Endothelial cell (in vitro differentiated cells): ENCODE results near the gene FBF1. TPM values are rescaled to one million over a fixed set of nuclear protein-coding genes. Genes with fewer than 3 reads are reported as not detected.
A peak's percentile ranks its signal among the peaks of the same experiment; 100 is the strongest.

Experiments used
- DNase-seq: peaks from one replicate; pipeline ENCODE4 v3.0.0; 2021; ENCODE audit warnings: low spot score
- H3K27ac Mint-ChIP-seq: one replicate; pipeline ENCODE4 v1.8.0; 2021; ENCODE audit warnings: mixed read lengths, inconsistent platforms; ENCODE audit not compliant: unreplicated experiment
- H3K27me3 Mint-ChIP-seq: one replicate; pipeline ENCODE4 v1.8.0; 2021; ENCODE audit warnings: mild to moderate bottlenecking, moderate library complexity, mixed read lengths, inconsistent platforms; ENCODE audit not compliant: unreplicated experiment
- H3K36me3 Mint-ChIP-seq: one replicate; pipeline ENCODE4 v1.8.0; 2021; ENCODE audit warnings: mild to moderate bottlenecking, low read depth, mixed read lengths, inconsistent platforms; ENCODE audit not compliant: unreplicated experiment
- H3K4me1 Mint-ChIP-seq: one replicate; pipeline ENCODE4 v1.8.0; 2021; ENCODE audit warnings: mild to moderate bottlenecking, mixed read lengths, inconsistent platforms; ENCODE audit not compliant: unreplicated experiment
- H3K4me3 Mint-ChIP-seq: one replicate; pipeline ENCODE4 v1.8.0; 2021; ENCODE audit warnings: mild to moderate bottlenecking, mixed read lengths, inconsistent platforms; ENCODE audit not compliant: unreplicated experiment
- H3K9me3 Mint-ChIP-seq: one replicate; pipeline ENCODE4 v1.8.0; 2021; ENCODE audit warnings: mixed read lengths, inconsistent platforms; ENCODE audit not compliant: unreplicated experiment
- total RNA-seq: library from RNA; stranded (reverse); fragmentation: NEBNext Ultra II Directional; extraction: Animal tissue kit (Norgen Biotek cat#: 25700); gene quantifications from one replicate; pipeline ENCODE4 v1.2.1, GENCODE V29; 2021; ENCODE audit not compliant: unreplicated experiment
- TF ChIP-seq, protein P1 (sequence below): fragments of 200-600 bp; sonication (generic); IDR thresholded peaks from one replicate; pipeline ENCODE4 v1.5.0; 2021; ENCODE audit warnings: antibody characterized with exemption; ENCODE audit not compliant: unreplicated experiment

FBF1 gene
- total RNA-seq, 1 donor from 2014 or later: 7.8 TPM

DNA sequence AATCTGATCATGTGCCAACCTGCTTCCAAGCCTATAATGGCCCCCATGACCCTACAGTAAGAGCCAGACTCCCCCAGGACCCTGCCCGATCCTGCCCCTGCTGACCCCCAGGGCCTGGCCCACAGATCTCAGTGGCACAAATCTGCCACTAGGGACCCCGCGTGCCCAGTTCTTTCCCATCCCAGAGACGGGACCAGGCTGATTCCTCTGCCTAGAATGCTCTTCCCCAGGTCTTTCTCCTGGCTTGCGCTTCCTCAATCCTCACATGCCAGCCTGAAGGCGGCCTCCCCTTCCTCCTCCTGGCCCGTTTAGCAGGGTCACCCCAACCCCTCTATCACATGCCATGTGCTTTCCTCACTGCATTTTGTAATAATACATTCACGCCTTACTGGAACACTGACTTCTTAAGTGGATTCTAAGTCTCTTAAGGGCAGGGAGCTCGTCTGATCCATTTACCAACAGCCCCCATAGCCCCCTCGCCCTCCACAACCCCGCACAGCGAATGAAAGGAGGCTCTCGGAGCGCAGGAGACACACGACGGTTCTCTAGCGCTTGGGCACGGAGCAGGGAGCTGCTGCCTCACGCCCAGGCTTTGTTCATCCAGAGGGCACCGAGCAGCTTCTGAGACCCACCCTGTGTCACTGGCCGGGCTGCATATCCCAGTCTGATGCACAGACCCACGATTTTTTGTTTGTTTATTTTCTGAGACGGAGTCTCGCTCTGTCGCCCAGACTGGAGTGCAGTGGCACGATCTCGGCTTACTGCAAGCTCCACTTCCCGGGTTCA, 45.3 kb downstream of the FBF1 start:
- peaks cover 17% of the 10 kb centered on the region for H3K27me3 Mint-ChIP-seq
- peak; percentile 42 for DNase-seq
- TF ChIP-seq, protein P1, sequence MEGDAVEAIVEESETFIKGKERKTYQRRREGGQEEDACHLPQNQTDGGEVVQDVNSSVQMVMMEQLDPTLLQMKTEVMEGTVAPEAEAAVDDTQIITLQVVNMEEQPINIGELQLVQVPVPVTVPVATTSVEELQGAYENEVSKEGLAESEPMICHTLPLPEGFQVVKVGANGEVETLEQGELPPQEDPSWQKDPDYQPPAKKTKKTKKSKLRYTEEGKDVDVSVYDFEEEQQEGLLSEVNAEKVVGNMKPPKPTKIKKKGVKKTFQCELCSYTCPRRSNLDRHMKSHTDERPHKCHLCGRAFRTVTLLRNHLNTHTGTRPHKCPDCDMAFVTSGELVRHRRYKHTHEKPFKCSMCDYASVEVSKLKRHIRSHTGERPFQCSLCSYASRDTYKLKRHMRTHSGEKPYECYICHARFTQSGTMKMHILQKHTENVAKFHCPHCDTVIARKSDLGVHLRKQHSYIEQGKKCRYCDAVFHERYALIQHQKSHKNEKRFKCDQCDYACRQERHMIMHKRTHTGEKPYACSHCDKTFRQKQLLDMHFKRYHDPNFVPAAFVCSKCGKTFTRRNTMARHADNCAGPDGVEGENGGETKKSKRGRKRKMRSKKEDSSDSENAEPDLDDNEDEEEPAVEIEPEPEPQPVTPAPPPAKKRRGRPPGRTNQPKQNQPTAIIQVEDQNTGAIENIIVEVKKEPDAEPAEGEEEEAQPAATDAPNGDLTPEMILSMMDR: peak; percentile 52
- no peaks in the 10 kb centered on the region for H3K9me3 Mint-ChIP-seq
- peaks cover 22% of the 10 kb centered on the region for H3K4me1 Mint-ChIP-seq
- peaks cover 12% of the 10 kb centered on the region for H3K36me3 Mint-ChIP-seq
- peak overlapping the region; percentile 50 for H3K27ac Mint-ChIP-seq
- H3K4me3 Mint-ChIP-seq: peak overlapping the region; percentile 88

DNA sequence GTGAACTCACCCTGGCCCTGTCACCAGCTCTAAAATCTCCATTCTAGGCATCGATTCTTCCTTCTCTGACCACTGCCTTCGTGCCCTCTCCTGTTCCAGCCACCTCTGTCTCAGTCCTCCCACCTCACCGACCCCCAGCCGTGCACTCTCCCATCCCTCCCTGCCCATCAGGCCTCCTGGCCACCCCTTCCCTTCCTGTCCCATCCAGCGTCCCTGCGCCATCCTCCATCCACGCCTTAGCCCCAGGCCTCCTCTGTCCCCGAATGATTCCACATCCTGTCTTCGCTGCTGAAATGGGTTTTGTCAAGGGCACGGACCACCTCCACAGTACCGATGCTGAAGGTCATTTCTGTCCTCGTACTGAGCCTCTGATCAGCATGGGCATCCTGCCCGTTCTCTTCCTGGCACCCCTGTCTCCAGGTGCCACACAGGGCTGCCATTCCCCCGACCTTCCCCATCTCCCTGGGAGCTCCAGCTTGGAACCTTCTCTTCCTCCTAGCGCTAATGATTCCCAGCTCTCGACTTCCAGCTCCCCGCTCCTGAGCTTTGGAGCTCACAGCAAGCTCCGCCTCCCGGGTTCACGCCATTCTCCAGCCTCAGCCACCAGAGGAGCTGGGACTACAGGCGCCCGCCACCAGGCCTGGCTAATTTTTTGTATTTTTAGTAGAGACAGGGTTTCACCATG, 46.7 kb downstream of the FBF1 start:
- peaks cover 15% of the 10 kb centered on the region for H3K36me3 Mint-ChIP-seq
- H3K9me3 Mint-ChIP-seq: no peaks in the 10 kb centered on the region
- peak overlapping the region; percentile 66 for H3K4me3 Mint-ChIP-seq
- TF ChIP-seq, protein P1: no peak
- peaks cover 22% of the 10 kb centered on the region for H3K4me1 Mint-ChIP-seq
- no peak for DNase-seq
- peak overlapping the region; percentile 74 for H3K27ac Mint-ChIP-seq
- H3K27me3 Mint-ChIP-seq: peaks cover 17% of the 10 kb centered on the region

DNA sequence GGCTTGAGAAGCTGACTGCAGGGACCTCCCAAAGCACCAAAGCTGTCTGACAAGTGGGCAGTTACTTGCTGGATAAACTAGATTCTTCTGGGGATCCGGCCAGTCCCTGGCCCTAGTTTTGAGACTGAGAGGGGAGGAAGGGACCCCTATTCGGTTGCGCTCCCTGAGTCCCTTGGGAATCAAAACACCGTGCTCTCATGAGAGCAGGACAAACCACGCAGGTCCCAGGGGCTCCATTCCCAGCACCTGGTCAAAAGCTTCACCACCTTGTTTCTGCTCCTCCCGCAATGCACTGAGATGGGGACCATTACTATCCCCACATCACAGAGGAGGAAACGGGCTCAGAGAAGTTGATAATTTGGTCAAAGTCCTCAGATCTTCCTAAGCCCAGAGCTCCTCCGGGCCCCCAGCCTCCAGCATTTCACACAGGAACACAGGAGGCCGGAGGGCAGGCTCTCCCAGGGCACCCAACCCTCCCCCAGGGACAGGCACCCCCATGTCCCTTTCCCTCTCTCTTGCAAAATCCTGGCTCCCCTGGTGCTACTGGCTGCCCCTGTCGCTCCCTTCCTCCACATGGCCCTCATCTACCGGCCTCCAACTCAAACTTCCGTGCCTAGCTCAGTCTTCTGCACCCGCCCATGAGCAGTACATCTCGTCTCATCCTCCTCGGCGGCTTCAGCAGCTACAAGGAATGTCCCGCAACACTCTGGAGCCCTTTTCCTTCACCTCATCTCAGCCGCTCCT, 47.4 kb downstream of the FBF1 start:
- DNase-seq: no peak
- TF ChIP-seq, protein P1: no peak
- H3K9me3 Mint-ChIP-seq: no peaks in the 10 kb centered on the region
- H3K27me3 Mint-ChIP-seq: peaks cover 17% of the 10 kb centered on the region
- H3K36me3 Mint-ChIP-seq: peaks cover 12% of the 10 kb centered on the region
- H3K4me1 Mint-ChIP-seq: peaks cover 22% of the 10 kb centered on the region
- H3K4me3 Mint-ChIP-seq: peak overlapping the region; percentile 66
- H3K27ac Mint-ChIP-seq: peak overlapping the region; percentile 74

DNA sequence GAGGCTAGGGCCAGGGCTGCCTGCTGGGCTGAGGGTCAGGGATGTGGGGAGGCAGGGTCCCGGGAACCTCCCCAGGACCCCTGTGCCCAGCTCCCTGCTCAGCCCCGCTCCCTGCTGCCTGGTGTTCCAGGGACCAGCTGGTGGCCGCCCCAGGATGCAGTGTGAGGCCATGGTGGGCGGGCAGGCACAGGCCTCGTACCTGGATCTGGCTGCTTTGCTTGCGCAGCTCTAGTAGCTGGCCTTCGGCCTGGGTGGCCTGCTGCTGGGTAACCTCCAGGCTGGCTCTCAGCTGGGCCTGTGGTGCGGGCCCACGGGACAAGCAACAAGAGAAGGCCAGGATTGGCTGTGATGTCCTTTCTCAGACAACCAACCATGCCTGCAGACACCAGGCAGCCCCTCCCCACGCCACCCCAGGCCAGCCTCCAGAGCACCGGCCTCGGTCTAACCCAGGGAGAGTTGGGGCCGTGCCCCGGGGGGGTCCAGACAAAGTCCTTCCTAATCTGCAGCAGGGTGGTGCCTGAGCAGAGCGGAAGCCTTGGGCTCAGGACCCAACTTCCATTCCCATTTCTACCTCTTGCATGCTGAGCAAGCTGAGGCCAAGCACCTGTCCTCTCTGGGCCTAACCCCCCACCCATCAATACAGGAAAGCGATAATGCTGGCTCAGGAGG, 48.2 kb downstream of the FBF1 start:
- peaks cover 15% of the 10 kb centered on the region for H3K27me3 Mint-ChIP-seq
- H3K36me3 Mint-ChIP-seq: peaks cover 12% of the 10 kb centered on the region
- no peak for DNase-seq
- H3K27ac Mint-ChIP-seq: no peak overlapping the region
- no peak overlapping the region for H3K4me3 Mint-ChIP-seq
- TF ChIP-seq, protein P1: no peak
- peaks cover 21% of the 10 kb centered on the region for H3K4me1 Mint-ChIP-seq
- H3K9me3 Mint-ChIP-seq: no peaks in the 10 kb centered on the region
